Measurements from ENCODE around the gene HDAC1. TPM values are rescaled to one million over a fixed set of nuclear protein-coding genes. Genes with fewer than 3 reads are reported as not detected.

HDAC1 gene
- polyA plus RNA-seq, 1 experiment = 185 TPM

GRCh38 chr1:32339363-32339978 lies 47.6 kb downstream of the HDAC1 start:
- ChIA-PET CTCF (no interaction called here), POLR2A (no interaction called here)
- TF ChIP-seq, protein P1, sequence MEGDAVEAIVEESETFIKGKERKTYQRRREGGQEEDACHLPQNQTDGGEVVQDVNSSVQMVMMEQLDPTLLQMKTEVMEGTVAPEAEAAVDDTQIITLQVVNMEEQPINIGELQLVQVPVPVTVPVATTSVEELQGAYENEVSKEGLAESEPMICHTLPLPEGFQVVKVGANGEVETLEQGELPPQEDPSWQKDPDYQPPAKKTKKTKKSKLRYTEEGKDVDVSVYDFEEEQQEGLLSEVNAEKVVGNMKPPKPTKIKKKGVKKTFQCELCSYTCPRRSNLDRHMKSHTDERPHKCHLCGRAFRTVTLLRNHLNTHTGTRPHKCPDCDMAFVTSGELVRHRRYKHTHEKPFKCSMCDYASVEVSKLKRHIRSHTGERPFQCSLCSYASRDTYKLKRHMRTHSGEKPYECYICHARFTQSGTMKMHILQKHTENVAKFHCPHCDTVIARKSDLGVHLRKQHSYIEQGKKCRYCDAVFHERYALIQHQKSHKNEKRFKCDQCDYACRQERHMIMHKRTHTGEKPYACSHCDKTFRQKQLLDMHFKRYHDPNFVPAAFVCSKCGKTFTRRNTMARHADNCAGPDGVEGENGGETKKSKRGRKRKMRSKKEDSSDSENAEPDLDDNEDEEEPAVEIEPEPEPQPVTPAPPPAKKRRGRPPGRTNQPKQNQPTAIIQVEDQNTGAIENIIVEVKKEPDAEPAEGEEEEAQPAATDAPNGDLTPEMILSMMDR (IDR thresholded peaks at IDR 0.05; ENCODE audit: insufficient read depth, low read depth, low read length) = no peak
- Histone ChIP-seq H3K36me3 (ENCODE audit: control insufficient read depth, insufficient read depth, low read length) (0 out of 2 replicates have a peak, but pooled peaks cover under 1% of the 10 kb centered on the region), H3K27me3 (ENCODE audit: control insufficient read depth, insufficient read depth, low read length) (no peaks in the 10 kb centered on the region), H3K4me3 (ENCODE audit: low read depth, low read length) (no peak overlapping the region)
- no peak for DNase-seq (ENCODE audit: low read depth)

- ChIA-PET POLR2A (no interaction called here), CTCF (no interaction called here)
- H3K4me3 ChIP-seq (ENCODE audit: low read depth, low read length) = no peak overlapping the region
- H3K27me3 ChIP-seq (ENCODE audit: control insufficient read depth, insufficient read depth, low read length) = no peaks in the 10 kb centered on the region
- DNase-seq (ENCODE audit: low read depth) = no peak
- H3K36me3 ChIP-seq (ENCODE audit: control insufficient read depth, insufficient read depth, low read length) = no peaks in the 10 kb centered on the region
- TF ChIP-seq, protein P1 (IDR thresholded peaks at IDR 0.05; ENCODE audit: insufficient read depth, low read depth, low read length) = no peak
Measured at GRCh38 chr1:32341186-32341757, 49.4 kb downstream of the HDAC1 start.

- POLR2A ChIA-PET = no interaction called here
- DNase-seq (ENCODE audit: low read depth) = no peak
- TF ChIP-seq, protein P1 (IDR thresholded peaks at IDR 0.05; ENCODE audit: insufficient read depth, low read depth, low read length) = no peak
- CTCF ChIA-PET = no interaction called here
- H3K4me3 ChIP-seq (ENCODE audit: low read depth, low read length) = no peak overlapping the region
- no peaks in the 10 kb centered on the region for H3K27me3 ChIP-seq (ENCODE audit: control insufficient read depth, insufficient read depth, low read length)
- H3K36me3 ChIP-seq (ENCODE audit: control insufficient read depth, insufficient read depth, low read length) = no peaks in the 10 kb centered on the region
Measured at GRCh38 chr1:32341971-32342370, 50.1 kb downstream of the HDAC1 start.

- ChIA-PET CTCF (no interaction called here), POLR2A (no interaction called here)
- H3K27me3 ChIP-seq (ENCODE audit: control insufficient read depth, insufficient read depth, low read length) = no peaks in the 10 kb centered on the region
- TF ChIP-seq, protein P1 (IDR thresholded peaks at IDR 0.05; ENCODE audit: insufficient read depth, low read depth, low read length) = no peak
- no peaks in the 10 kb centered on the region for H3K36me3 ChIP-seq (ENCODE audit: control insufficient read depth, insufficient read depth, low read length)
- H3K4me3 ChIP-seq (ENCODE audit: low read depth, low read length) = no peak overlapping the region
- DNase-seq (ENCODE audit: low read depth) = no peak
Measured at GRCh38 chr1:32342704-32343103, 50.8 kb downstream of the HDAC1 start.

DNA sequence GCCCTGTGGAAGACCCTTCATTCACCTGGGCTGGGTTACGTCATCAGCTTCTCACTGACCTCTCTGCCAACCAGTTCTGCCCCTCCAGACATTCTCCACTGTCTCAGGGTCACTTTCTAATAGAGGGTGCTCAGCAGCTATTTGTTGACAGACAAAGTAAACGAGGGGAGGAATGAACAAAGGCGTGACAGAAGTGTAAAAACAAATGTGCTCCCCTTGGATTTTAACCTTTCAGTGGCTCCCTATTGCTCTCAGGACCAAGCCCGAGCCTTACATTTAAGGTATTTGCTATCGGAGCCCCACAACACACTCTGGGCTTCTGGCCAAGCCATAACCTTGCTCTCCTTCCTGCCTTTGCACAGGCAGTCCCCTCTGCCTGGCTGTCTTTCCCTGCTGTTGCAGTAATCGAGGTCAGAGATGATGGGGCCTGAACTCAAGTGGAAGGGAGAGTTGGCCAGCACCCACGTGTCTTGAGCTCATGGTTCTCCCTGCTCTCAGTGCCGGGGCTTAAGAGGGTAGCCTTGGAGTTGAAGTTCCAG lies 53.5 kb downstream of the HDAC1 start:
- Histone ChIP-seq H3K27me3 (ENCODE audit: control insufficient read depth, insufficient read depth, low read length) (no peaks in the 10 kb centered on the region), H3K36me3 (ENCODE audit: control insufficient read depth, insufficient read depth, low read length) (no peaks in the 10 kb centered on the region), H3K4me3 (ENCODE audit: low read depth, low read length) (no peak overlapping the region)
- ChIA-PET CTCF (no interaction called here), POLR2A (interaction anchor here (0.6 kb wide), 1 partner anchor 8 kb away, joined by 4 read pairs; no protein-coding TSS in a partner anchor)
- TF ChIP-seq, protein P1 (IDR thresholded peaks at IDR 0.05; ENCODE audit: insufficient read depth, low read depth, low read length) = no peak
- no peak for DNase-seq (ENCODE audit: low read depth)
